VCaP (cell line): ENCODE data around the gene CX3CL1.

ENCODE experiments used
- H3K27ac ChIP-seq: fragments of 450-650 bp; 2 replicates; pipeline ENCODE4 v1.5.1; 2017
- TF ChIP-seq, protein P1 (sequence below): fragments of 450-650 bp; conservative IDR thresholded peaks from 2 replicates; pipeline ENCODE4 v1.5.1; 2017; ENCODE audit warnings: mild to moderate bottlenecking, moderate library complexity

Gene CX3CL1

DNA sequence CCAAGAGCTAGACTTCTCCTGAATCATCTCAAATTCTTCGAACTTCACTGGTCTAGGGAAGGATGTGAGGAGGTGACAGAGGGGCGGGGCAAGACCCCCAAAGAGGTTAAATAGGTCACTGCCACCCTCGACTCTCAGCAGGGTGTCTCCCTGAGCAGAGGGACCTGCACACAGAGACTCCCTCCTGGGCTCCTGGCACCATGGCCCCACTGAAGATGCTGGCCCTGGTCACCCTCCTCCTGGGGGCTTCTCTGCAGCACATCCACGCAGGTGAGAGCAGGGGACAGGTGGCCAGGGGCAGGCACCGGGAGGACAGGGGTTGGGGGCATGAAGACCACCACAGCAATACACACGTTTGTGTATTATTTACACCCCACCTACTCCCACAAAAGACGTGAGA, 41.4 kb downstream of the CX3CL1 start:
- no peak overlapping the region for H3K27ac ChIP-seq

GRCh38 chr16:57416084-57416483, 43.8 kb downstream of the CX3CL1 start:
- no peak overlapping the region for H3K27ac ChIP-seq
- TF ChIP-seq, protein P1, sequence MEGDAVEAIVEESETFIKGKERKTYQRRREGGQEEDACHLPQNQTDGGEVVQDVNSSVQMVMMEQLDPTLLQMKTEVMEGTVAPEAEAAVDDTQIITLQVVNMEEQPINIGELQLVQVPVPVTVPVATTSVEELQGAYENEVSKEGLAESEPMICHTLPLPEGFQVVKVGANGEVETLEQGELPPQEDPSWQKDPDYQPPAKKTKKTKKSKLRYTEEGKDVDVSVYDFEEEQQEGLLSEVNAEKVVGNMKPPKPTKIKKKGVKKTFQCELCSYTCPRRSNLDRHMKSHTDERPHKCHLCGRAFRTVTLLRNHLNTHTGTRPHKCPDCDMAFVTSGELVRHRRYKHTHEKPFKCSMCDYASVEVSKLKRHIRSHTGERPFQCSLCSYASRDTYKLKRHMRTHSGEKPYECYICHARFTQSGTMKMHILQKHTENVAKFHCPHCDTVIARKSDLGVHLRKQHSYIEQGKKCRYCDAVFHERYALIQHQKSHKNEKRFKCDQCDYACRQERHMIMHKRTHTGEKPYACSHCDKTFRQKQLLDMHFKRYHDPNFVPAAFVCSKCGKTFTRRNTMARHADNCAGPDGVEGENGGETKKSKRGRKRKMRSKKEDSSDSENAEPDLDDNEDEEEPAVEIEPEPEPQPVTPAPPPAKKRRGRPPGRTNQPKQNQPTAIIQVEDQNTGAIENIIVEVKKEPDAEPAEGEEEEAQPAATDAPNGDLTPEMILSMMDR, result no peak

More for the DNA sequence above, 41.4 kb downstream of the CX3CL1 start:
- TF ChIP-seq, protein P1, result no peak

GRCh38 chr16:57419506-57419905, 47.2 kb downstream of the CX3CL1 start:
- TF ChIP-seq, protein P1, result no peak
- peak overlapping the region; percentile 70 for H3K27ac ChIP-seq

GRCh38 chr16:57422026-57422944, 50.0 kb downstream of the CX3CL1 start:
- no peak overlapping the region for H3K27ac ChIP-seq
- TF ChIP-seq, protein P1, result peak; percentile 75

DNA sequence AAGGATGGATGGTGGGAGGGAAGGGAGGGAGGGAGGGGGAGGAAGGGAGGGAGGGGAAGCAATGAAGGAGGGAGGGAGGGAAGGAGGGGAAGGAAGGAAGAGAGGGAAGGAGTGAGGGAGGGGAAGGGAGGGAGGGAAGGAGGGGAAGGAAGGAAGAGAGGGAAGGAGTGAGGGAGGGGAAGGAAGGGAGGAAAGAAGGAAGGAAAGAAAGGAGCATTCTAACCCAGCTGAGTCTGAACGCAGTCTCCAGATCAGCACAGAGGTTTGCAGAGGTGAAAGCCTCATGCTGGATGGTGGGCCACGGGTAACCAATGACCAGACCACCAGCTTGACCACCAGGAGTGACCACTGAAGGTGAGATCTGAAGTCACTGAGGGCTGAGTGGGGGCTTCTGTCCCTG, 50.9 kb downstream of the CX3CL1 start:
- no peak overlapping the region for H3K27ac ChIP-seq
- TF ChIP-seq, protein P1, result no peak

DNA sequence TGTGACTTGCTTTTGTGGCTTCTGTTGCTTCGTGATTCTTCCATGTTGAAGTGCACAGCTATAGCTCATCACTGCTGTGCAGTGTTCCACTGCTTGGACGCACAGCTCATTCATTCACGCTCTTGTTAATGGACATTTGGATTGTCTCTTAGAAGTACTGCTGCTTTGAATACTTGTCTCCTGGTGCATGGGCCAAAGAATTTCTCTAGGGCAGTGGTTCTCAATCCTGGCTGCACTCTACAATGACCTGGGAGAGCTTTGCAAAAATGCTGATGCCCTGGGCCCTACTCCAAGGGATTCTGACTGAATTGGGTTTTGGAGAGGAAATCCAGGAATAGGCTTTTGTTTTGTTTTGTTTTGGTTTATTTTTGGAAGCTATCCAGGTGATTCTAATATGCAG, 52.3 kb downstream of the CX3CL1 start:
- TF ChIP-seq, protein P1, result no peak
- no peak overlapping the region for H3K27ac ChIP-seq

DNA sequence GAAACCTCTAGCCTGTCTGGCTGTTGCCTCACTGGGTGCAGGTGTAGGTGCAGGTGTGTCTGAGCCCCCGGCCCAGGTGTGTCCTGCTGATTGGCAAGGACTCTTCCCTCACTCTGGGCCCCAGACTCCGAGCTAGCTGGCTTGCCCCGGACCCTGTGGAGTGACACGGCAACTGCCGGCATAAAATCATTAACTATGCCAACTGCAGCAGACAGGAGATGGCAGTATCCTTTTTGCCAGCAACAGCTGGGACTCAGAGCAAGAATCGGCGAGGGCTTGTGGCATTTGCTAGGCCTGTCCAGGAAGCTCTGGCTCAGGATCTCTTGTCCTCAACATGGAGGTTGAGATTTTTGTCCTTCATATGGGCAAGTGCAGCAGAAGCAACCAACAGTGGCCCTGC, 54.1 kb downstream of the CX3CL1 start:
- no peak overlapping the region for H3K27ac ChIP-seq
- TF ChIP-seq, protein P1, result no peak
